Left renal pelvis (tissue), 4 donors: ENCODE data around the gene ADRA1B. TPM values are rescaled to one million over a fixed set of nuclear protein-coding genes. Genes with fewer than 3 reads are reported as not detected.

Experiments used
- DNase-seq, 4 donors: peaks; one replicate each; pipeline ENCODE4 v3.0.0-alpha.2; 2013; ENCODE audit warnings: low read depth in 4 of 4, low spot score in 3 of 4
- polyA plus RNA-seq, 4 donors: library from polyadenylated mRNA; unstranded; fragments of 120-200 nt; gene quantifications; one replicate each; pipeline ENCODE4 v1.2.1, GENCODE V29; 2013; ENCODE audit not compliant: insufficient read length in 4 of 4

Gene ADRA1B
- polyA plus RNA-seq: 1 to 10 TPM in 3 of 4 donors, under 1 TPM in 1; 0.85 to 2.7 (median 2.4) TPM

DNA sequence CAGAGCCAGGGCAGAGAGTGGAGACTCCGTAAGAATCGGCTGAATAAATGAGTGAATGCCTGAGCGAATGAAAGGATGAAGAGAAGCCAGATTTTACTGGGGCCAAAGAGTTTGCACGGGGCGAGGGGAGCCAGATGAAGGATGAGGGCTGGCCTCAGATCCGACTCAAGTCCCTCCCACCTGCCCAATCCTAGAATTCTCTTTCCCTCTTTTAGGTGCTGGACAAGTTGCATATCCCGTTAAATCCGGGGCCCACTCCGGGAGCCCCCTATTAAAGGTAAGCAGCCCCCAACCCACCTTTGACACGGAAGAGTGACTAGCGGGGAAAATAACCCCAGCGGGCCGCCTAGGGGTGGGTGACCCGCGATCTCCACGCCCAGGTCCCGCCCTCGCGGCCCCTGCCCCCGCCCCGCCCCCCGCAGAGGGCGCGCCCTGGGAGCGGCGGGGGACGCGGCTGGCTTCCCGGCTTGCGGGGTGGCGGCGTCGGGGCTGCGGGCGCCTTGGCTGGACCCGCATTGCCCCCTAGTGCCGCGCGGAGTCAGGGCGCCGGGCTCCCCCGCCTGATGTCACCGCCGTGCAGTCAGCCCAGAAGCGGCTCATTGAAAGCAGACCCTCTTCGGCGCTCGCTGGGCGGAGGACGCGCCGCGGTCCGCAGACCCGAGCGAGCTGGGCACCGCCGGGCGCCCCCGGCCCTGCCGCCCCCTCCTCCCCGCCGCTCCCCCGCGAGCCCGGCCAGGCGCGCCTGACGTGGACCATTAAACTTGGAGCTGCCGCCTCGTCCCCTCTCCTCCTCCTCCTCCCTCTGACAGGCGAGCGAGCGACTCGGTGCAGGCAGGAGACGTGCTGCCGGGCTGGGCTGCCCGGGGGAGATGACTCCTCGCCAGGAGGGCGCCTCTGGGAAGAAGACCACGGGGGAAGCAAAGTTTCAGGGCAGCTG lies at the start of gene ADRA1B:
Gene ADRA1B (plus strand): TSS at position 579 of the 937 bp plus-strand sequence. CDS start 424 bp downstream, outside the sequence.
- DNase-seq: peak in 3 of 4 donors; percentile 55 to 74 (median 57)

DNA sequence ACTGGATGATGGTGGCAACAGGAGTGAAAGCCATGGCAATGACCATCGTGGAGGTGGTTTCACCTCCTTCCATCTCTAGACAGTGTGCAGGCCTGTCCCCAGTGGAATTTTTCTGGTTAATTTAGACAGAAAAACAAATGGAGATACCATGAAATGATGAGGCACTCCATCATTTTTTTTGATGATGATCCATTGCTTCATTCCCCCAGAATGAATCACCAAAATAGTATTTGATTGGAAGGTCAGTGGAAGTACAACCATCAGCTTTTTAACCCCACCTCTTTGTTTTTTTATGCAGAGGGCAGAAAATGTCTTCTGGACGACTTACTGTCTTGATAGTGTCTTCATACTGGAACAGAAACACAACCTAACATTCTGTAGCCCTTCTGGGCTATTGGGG lies 42.6 kb upstream of the ADRA1B start:
- DNase-seq: no peak

DNA sequence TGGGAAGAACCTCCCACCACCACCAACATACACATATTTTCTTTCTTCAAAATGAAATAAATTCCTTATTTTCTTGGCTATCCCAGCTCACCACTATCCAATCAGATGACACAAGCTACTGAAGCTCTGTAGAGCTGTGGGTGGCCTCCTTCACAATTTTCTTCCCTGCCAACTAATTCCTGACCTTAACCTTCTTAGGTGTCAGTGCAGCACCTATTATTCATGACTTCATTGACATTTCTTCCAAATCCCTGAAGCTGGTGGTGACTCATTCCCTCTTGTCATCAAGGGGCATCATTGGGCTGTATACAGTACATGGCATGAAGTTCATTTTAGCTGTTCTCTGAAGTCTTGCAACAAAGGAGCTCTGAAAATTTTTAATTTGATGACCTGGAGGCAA lies 42.0 kb upstream of the ADRA1B start:
- DNase-seq: no peak

- DNase-seq: no peak
Measured at GRCh38 chr5:159877016-159877415, 39.3 kb upstream of the ADRA1B start.

DNA sequence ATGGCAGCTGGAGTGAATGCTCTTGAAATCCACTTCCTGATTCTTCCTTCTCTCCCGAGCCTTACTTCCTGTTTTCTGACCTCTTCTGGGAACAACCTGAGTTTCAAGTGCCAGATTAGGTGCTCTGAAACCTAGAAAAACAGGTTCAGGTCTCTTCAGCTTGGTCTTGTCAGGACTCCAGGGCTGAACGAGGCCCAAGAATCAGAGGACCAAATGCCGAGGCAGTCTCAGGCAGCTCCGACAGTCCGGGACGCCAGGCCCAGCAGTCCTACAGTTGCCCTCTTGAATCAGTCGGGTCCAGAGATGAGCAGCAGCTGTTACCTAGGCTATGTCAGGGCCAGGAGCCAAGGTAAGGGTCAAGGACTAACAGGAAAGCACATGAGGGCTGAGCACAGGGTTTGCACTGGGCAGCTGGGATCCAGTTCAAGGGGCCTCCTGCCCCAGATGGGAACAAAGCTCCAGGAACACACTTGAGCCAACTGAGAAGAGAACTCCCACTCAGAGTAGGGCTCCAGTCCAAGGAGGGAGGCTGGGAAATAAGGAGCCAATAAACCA lies 38.3 kb upstream of the ADRA1B start:
- no peak for DNase-seq

- peak in 2 of 4 donors; percentile 42 to 44 for DNase-seq
Measured at GRCh38 chr5:159878988-159879471, 37.3 kb upstream of the ADRA1B start.

GRCh38 chr5:159880676-159881075 lies 35.6 kb upstream of the ADRA1B start:
- no peak for DNase-seq

GRCh38 chr5:159881967-159882366 lies 34.3 kb upstream of the ADRA1B start:
- no peak for DNase-seq

- no peak for DNase-seq
Measured at GRCh38 chr5:159883522-159883950, 32.7 kb upstream of the ADRA1B start.

GRCh38 chr5:159884917-159885620 lies 31.2 kb upstream of the ADRA1B start:
- no peak for DNase-seq

GRCh38 chr5:159886296-159886695 lies 30.0 kb upstream of the ADRA1B start:
- DNase-seq: no peak

- no peak for DNase-seq
Measured at GRCh38 chr5:159887050-159887449, 29.2 kb upstream of the ADRA1B start.

DNA sequence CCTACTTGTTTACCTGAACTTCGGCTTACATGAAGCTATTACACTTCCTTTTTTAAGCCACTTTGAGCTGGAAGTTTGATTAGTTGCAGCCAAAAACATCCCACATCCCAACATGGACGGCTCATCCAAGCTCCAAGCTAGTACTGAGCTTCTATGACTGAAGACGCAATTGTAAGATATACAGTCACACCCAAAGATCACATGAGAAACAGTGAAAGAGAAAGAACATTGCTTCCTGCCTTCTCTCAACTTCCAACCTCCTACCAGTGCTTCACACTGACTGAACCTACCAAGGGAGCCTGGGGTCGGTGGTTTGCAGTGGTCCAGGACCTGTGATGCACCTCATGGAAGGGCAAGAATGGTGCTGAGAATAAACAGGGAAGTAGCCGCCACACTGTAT lies 27.4 kb upstream of the ADRA1B start:
- DNase-seq: no peak

GRCh38 chr5:159890141-159890540 lies 26.1 kb upstream of the ADRA1B start:
- DNase-seq: no peak

DNA sequence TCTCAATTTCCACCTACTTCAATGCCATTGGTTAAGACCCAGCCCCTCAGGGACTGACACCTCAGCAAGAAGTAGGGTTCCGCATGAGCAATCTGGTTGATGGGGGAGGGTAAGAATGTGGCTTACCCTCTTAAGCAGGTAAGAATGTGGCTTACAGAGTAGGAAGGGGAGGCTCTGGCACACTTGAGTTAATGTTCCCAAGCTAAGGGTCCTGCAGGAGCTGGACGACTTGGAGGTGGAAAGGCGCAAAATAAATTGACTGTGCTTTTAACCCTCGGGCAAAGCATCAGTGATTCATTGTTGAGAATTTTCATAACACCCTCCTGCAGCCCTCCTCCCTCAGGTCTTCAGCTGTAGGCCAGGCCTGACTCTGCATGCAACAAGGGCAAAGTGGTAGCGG lies 24.9 kb upstream of the ADRA1B start:
- DNase-seq: peak in 2 of 4 donors; percentile 56 to 62

- no peak for DNase-seq
Measured at GRCh38 chr5:159893040-159893695, 23.1 kb upstream of the ADRA1B start.

DNA sequence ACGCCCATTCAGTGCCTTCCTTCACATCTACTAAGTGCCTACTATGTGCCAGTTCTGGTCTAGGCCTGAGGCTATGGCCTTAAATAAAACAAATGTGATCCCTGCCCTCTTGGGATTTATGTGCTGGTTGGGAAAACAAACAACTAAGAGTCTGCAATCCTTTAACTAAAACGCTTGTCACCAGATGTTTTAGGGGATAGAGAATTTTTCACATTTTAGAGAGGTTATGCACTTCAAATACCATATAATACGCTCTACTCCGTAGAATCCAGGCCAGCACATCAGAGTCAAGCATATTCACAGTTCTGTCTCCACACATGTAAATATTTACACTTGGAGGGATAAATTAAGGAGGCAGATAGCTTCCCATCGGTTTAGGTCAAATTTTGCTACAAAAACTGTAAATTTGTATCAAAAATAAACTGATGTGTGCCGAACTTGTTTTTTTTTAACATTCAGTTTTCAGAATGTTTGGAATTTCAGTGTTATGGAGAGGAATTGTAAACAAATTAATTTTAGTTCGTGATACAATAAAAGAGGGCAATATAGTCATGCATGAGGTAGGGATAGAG lies 22.0 kb upstream of the ADRA1B start:
- DNase-seq: no peak

DNA sequence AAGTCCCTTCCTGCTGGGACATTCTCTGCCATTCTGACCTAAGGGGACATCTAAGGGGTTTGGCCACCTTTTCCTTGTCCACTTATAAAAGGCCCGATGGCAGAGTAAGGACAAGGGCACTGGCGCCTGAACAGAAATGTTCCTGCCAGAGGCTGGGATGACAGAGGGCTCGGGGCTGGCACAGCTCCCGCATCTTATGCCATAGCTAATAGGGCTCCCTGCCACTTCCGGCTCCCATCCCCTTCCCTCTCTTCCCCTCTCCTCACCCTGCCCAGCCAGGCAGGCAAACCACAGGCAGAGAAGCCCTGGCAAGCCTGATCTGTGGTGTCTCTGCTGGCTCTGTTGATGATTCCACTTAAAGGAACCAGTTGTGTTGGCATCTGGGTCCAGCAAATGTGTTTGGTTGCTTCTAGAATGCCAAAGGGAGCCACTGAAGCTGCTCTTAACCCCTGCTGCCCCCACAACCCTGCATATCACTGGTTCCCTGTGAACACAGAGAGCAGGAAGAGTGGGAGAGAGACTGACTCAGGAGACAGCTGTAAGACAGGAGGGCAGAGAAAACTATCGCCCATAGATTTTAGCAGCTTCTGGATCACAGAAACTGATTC lies 18.4 kb upstream of the ADRA1B start:
- DNase-seq: no peak
